ENCODE data around the gene FAM131C.

GRCh38 chr1:16010837-16011236, 62.6 kb downstream of the FAM131C start:
- TF ChIP-seq POLR2A (IDR thresholded peaks at IDR 0.05) (no peak), POLR2AphosphoS5 (IDR thresholded peaks at IDR 0.05) (no peak)

Measured in prostate gland (tissue), 1 donor.